NCI-H526 treated with DMSO at 0.1 percent for 48 hours (cell line): ENCODE measurements around the gene ZNF223.

Source experiments
- DNase-seq: peaks from one replicate; lab custom pipeline; 2025; lab: John Stamatoyannopoulos, UW

ZNF223 gene

GRCh38 chr19:44071824-44072542 is 20.1 kb downstream of the ZNF223 start, which contains the start of gene ZNF284:
Gene ZNF284 (plus strand): TSS chr19:44072159. CDS start chr19:44076390, 4,231 bp downstream.
- DNase-seq: peak; percentile 96

- DNase-seq: no peak
These were observed 20.9 kb downstream of the ZNF223 start for GRCh38 chr19:44072543-44073401.

DNA sequence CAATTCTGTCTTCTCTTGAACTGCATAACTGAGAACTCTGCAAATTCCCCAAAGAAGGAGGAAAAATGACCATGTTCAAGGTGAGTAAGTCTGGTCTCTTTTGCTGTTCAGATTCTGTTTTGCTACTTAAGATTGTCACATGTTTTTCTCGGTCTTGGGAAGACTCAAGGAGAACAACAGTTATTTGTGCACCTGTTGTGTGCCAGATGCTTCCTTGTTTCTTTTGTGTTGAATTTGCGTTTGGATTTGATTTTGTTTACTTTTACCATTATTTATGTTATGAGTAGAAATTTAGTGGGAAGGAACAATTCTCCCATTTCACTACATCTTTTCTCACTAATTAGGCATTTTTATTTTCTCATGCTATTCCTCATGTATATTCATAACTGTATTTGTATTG is 24.5 kb downstream of the ZNF223 start:
- no peak for DNase-seq

- DNase-seq: no peak
These were observed 40.3 kb downstream of the ZNF223 start for GRCh38 chr19:44092108-44092507.

DNA sequence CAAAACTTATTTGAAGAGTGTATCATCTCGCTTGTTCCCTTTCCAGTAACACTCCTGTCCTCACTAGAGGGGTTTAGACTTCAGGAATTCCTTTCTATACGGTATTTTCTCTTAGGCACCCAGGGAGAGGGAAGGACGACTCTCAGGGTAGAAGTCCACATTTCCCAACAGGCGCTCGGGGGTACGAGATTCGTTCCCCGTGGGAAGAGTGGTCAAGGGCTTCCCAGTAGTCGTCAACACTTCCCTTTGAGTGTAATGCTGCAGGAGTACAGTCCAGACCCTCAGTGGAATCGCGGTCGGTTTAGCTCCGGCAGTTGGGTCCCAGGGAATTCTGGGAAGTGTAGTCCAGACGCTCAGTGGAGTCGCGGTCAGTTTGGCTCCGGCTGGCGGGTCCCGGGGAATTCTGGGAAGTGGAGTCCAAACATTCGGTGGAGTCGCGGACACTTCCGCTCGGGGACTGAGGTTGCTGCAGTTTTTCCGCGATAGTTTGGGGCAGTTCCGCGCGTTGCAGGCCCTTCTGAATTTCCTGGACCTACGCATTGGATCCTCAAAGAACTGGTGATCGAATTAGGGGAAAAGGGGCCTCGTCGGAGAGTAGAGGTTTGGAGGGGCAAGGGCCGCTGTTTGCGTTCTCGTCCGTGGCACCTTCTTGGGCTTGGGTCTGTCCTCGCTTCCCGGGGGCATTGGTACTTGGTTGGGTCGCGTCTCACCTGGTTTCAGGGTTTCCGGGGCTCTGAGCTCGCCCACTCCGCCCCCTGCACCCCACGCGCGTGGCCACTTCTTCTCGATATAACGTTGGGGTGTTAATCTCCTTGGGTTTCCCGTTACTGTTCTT is 42.3 kb downstream of the ZNF223 start, which contains the start of gene ZNF224:
ZNF224 (plus strand) TSS at position 431 of the 835 bp plus-strand sequence. CDS start 3,513 bp downstream, outside the sequence.
- DNase-seq: peak; percentile 95

GRCh38 chr19:44107751-44108150 is 55.9 kb downstream of the ZNF223 start:
- DNase-seq: no peak

- no peak for DNase-seq
These were observed 57.6 kb downstream of the ZNF223 start for GRCh38 chr19:44109458-44109857.

DNA sequence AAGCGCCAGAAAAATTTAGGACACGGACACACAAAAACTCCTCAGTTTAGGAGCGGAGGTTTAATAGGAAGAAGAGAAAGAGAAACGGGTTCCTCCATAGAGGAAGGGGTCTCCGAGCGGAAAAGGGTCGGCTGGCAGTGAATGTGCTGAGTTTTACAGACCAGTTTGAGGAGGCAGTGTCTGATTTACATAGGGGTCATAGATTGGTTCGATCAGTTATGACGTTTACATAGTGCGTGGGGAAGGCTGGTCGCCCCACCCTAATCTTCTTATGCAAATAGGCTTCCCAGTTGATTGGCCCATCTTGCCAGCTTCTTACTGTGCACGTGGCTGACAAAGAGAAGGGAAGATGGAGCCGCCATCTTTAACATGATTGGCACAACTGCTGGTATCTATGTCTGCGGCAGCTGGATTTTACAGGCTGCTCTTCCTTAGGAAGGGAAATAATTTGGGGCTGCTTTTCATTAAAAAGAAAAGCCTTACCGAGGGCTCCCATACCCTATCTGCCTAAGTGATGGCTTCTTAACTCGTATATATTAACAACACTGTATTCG is 60.2 kb downstream of the ZNF223 start:
- DNase-seq: peak; percentile 19

DNA sequence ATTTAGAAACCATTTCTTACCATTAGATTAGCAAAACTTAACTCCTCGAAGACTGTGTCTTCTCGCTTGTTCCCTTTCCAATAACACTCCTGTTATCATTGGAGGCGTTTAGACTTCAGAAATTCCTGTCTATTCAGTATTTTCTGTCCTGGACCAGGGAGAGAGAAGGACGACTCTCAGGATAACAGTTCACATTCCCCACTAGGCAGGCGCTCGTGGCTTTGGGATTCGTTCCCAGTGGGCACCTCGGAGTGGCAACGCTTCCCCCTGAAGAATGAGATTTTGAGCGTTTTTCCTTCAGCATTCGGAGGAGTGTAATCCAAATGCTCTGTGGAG is 60.9 kb downstream of the ZNF223 start:
- DNase-seq: no peak

GRCh38 chr19:44113138-44113783 is 61.4 kb downstream of the ZNF223 start, which contains the start of gene ZNF225:
Gene ZNF225 (plus strand): TSS chr19:44113399. CDS start chr19:44115828, 2,429 bp downstream.
- DNase-seq: peak; percentile 95

DNA sequence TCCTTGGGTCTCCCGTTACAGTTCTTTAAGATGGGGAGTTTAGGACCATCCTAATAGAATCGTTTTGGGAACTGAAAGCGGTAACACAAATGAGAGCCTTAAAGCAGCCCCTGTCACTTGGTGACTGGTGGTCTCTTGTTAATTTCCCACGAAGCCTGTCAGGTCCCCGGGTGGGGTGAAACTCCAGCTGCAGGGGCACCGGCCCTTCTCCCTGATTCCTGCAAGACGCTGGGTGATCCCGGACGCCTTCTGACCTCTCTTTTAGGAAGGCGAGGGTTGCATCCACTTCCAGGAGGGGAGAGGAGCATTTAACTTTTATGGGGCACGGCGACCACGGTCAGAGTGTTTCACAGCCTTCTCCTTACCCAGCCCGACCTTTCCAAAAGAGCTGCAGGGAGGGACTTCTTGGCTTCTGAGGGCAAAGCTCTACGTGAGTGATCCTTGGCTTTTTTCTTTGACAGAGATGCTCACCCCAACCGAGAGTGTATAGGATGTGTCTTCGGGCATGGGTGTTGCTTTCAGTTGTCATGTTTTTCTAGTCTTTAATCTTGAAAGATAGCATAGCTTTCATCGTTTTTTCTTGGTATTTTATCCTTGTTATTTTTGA is 62.1 kb downstream of the ZNF223 start:
- no peak for DNase-seq
